PC-9 (cell line): Measurements from ENCODE around the gene UBR4. TPM values are rescaled to one million over a fixed set of nuclear protein-coding genes. Genes with fewer than 3 reads are reported as not detected.

Source experiments
- BruUV-seq: library from RNA; stranded (reverse); fragments of 400-500 nt; replicated peaks from 2 replicates; lab custom pipeline; 2021; lab: Mats Ljungman, UMichigan
- CTCF ChIA-PET: fragments of 300-600 bp; sonication (Branson Sonifier 250); formaldehyde crosslinking; loops from one replicate; lab custom pipeline; 2022; ENCODE audit warnings: antibody characterized with exemption; lab: Charles Lee
- POLR2A ChIA-PET: fragments of 300-600 bp; sonication (Branson Sonifier 250); formaldehyde crosslinking; loops from one replicate; lab custom pipeline; 2022; ENCODE audit warnings: antibody characterized with exemption; ENCODE audit not compliant: unreplicated experiment; lab: Charles Lee
- DNase-seq, 2 experiments: peaks; one replicate each; pipeline versions ENCODE4 v3.0.0 to v3.0.0-alpha.2; 2015 to 2022; ENCODE audit warnings: mixed read lengths in 1 of 2
- H2AFZ ChIP-seq: fragments of 200-600 bp; sonication (generic); 2 replicates; pipeline ENCODE4 v1.8.1; 2017; ENCODE audit warnings: antibody characterized with exemption
- H3F3A ChIP-seq: fragments of 200-600 bp; sonication (generic); 2 replicates; pipeline ENCODE4 v1.8.1; 2017; ENCODE audit warnings: antibody characterized with exemption, mild to moderate bottlenecking, low read depth; ENCODE audit not compliant: insufficient read depth
- H3K27ac ChIP-seq: fragments of 200-600 bp; sonication (generic); 2 replicates; pipeline ENCODE4 v1.6.1; 2016; ENCODE audit warnings: mixed run types
- H3K27me3 ChIP-seq: fragments of 200-600 bp; sonication (generic); 2 replicates; pipeline ENCODE4 v1.6.1; 2016; ENCODE audit warnings: low read depth, mixed run types; ENCODE audit not compliant: insufficient read depth
- H3K36me3 ChIP-seq: fragments of 200-600 bp; sonication (generic); 2 replicates; pipeline ENCODE4 v1.6.1; 2016; ENCODE audit warnings: low read depth, mixed run types
- H3K4me1 ChIP-seq: fragments of 200-600 bp; sonication (generic); replicated peaks from 2 replicates; pipeline ENCODE4 v1.6.1; 2016; ENCODE audit warnings: mixed run types; ENCODE audit not compliant: insufficient read depth
- H3K4me2 ChIP-seq: fragments of 200-600 bp; sonication (generic); 2 replicates; pipeline ENCODE4 v1.6.1; 2017; ENCODE audit warnings: mixed run types
- H3K4me3 ChIP-seq: fragments of 200-600 bp; sonication (generic); 2 replicates; pipeline ENCODE4 v1.6.1; 2016; ENCODE audit warnings: mixed run types
- H3K79me2 ChIP-seq: fragments of 200-600 bp; sonication (generic); 2 replicates; pipeline ENCODE4 v1.6.1; 2017; ENCODE audit warnings: low read depth, mixed run types
- H3K9me2 ChIP-seq: fragments of 200-600 bp; sonication (generic); 2 replicates; pipeline ENCODE4 v1.8.1; 2017; ENCODE audit warnings: mild to moderate bottlenecking; ENCODE audit not compliant: insufficient read depth
- H3K9me3 ChIP-seq: fragments of 200-600 bp; sonication (generic); 2 replicates; pipeline ENCODE4 v1.8.1; 2016; ENCODE audit warnings: low read depth; ENCODE audit not compliant: insufficient read depth
- H4K20me1 ChIP-seq: fragments of 200-600 bp; sonication (generic); 2 replicates; pipeline ENCODE4 v1.8.1; 2017; ENCODE audit not compliant: insufficient read depth
- EZH2 ChIP-seq: fragments of 200-600 bp; sonication (generic); IDR thresholded peaks from 2 replicates; pipeline ENCODE4 v1.8.0; 2017; ENCODE audit warnings: antibody characterized with exemption, low read depth
- intact Hi-C: fragments of 100-400 bp; cut with micrococcal nuclease; formaldehyde crosslinking; loops from one replicate; pipeline ENCODE4 v1.10.0; 2022; ENCODE audit not compliant: unreplicated experiment
- total RNA-seq: library from RNA; stranded (reverse); gene quantifications from 2 replicates; pipeline ENCODE4 v1.2.3, GENCODE V29; 2021
- TF ChIP-seq, protein P1 (sequence below): fragments of 200-600 bp; sonication (generic); conservative IDR thresholded peaks from 2 replicates; pipeline ENCODE4 v1.6.1; 2017; ENCODE audit warnings: mixed run types, antibody characterized with exemption, mild to moderate bottlenecking, moderate library complexity

Gene UBR4
- total RNA-seq, 1 experiment from 2014 or later = 117 TPM

DNA sequence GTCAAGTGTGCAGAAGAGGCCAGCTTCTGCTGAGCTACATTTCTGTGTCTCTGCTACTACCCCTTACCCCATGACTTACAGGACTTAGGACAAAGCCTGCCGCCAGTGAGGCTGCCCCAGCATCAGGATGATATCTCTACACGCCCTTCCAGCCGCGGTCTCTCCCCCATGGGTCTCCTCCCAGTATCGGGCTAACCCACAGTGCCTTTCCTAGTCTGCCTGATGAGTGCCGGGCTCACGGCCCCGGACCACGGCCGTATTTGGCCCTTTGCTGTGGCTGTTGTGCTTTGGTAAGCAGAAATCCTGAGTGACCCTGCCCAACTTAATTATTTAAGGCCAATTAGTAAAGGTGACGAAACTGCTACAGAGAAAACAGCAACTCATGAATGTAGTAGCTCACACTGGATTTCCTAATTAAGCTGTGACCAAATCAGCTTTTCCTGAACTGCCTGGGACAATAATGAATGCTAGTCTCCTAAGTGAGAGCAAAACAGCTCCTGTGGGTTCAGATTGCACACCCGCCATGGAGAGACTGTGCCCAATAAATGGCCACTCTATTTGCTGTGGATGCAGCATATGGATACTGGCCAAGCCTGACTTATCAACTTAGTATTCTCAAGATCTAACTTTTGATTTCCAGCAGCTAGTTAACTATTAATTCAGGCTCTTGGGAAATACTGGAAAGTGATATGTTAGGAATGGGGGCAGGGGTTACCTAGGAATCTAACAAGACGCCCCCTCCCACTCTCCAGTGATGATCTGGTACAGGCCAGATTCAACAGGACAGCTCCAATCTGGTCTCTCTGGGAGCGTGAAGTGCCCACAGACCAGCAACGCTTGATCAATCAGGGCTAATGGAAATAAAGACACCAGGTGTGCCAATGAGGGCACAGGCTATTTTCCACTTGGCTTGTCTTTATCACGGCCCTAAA is 130.3 kb downstream of the UBR4 start:
- Histone ChIP-seq H3K27ac (no peak overlapping the region), H3K4me1 (no peaks in the 10 kb centered on the region)
- CTCF ChIA-PET = no interaction called here

DNA sequence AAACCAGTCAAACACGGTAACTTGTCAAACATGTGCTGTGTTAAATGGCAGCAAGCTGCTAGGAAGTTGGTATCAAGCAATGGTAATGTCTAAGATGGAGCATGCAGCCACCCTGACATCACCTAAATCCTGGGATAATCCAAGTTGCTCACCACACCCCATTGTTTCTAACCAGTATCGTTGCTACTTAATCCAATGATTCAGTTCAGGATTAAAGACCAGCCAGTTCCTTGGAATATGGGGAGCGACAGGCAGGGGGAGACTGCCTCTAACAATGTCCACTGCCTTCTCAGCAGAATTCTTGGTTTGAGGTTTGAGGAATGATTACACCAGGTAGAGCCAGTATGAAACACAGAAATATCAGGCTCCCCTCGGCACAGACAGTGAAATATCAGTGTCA is 131.5 kb downstream of the UBR4 start:
- no TSS peak for BruUV-seq
- Histone ChIP-seq H3K4me3 (no peak overlapping the region), H3K4me1 (no peaks in the 10 kb centered on the region), H3K79me2 (no peaks in the 10 kb centered on the region), H3F3A (no peaks in the 10 kb centered on the region), H3K27me3 (no peaks in the 10 kb centered on the region), H2AFZ (no peak overlapping the region), H3K9me2 (no peaks in the 10 kb centered on the region), H3K4me2 (no peak overlapping the region), H3K9me3 (no peaks in the 10 kb centered on the region), H4K20me1 (no peaks in the 10 kb centered on the region), H3K27ac (no peak overlapping the region), H3K36me3 (no peaks in the 10 kb centered on the region)
- DNase-seq = no peak
- CTCF ChIA-PET = no interaction called here
- intact Hi-C loops = no loop called here
- TF ChIP-seq EZH2 = no peak
- TF ChIP-seq, protein P1, sequence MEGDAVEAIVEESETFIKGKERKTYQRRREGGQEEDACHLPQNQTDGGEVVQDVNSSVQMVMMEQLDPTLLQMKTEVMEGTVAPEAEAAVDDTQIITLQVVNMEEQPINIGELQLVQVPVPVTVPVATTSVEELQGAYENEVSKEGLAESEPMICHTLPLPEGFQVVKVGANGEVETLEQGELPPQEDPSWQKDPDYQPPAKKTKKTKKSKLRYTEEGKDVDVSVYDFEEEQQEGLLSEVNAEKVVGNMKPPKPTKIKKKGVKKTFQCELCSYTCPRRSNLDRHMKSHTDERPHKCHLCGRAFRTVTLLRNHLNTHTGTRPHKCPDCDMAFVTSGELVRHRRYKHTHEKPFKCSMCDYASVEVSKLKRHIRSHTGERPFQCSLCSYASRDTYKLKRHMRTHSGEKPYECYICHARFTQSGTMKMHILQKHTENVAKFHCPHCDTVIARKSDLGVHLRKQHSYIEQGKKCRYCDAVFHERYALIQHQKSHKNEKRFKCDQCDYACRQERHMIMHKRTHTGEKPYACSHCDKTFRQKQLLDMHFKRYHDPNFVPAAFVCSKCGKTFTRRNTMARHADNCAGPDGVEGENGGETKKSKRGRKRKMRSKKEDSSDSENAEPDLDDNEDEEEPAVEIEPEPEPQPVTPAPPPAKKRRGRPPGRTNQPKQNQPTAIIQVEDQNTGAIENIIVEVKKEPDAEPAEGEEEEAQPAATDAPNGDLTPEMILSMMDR = no peak
- POLR2A ChIA-PET = no interaction called here

More for the DNA sequence above, 130.3 kb downstream of the UBR4 start:
- no TSS peak for BruUV-seq
- Histone ChIP-seq H2AFZ (no peak overlapping the region), H3K4me3 (no peak overlapping the region), H3F3A (no peaks in the 10 kb centered on the region), H3K79me2 (no peaks in the 10 kb centered on the region), H4K20me1 (no peaks in the 10 kb centered on the region), H3K4me2 (no peak overlapping the region), H3K27me3 (no peaks in the 10 kb centered on the region), H3K9me2 (no peaks in the 10 kb centered on the region), H3K9me3 (no peaks in the 10 kb centered on the region), H3K36me3 (no peaks in the 10 kb centered on the region)
- DNase-seq = no peak
- intact Hi-C loops = loop anchor here (5.0 kb wide), 1 partner anchor 168 kb away; no protein-coding TSS in a partner anchor
- POLR2A ChIA-PET = no interaction called here
- no peak for TF ChIP-seq EZH2
- TF ChIP-seq, protein P1 = no peak

DNA sequence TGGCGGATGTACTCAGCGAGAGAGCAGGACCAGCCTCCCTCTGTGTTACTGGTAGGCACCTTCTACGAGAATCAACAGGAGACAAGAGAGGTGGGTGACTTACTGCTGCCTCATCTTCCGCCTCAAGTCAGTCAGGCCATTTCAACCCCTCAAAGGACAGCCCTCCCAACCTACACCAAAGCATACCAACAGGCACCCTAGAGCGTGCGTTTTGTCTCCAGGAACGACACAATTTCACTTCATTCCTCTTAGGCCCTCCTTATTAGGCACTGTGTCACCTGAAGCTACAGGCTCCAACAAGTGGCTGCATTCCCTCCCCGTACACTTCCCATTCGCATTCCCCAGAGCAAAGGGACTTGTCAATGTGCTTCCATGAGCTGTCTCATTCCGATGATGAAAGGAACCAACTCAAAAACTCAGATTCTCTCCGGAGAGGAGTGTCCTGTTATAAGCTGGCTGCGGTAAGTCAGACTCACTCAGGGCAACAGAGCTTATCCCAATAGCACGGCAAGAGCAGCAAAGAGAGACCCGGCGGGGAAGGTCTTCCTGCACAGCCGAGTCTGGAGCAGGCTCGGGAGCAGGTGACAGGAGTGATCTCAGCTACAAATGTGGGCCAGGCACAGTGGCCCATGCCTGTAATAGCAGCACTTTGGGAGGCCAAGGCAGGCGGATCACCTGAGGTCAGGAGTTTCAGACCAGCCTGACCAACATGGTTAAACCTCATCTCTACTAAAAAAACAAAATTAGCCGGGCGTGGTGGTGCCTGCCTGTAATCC is 133.0 kb downstream of the UBR4 start:
- Histone ChIP-seq H3K4me3 (no peak overlapping the region), H3K27me3 (no peaks in the 10 kb centered on the region), H3K9me3 (no peaks in the 10 kb centered on the region), H3F3A (no peaks in the 10 kb centered on the region), H3K4me1 (no peaks in the 10 kb centered on the region), H3K9me2 (no peaks in the 10 kb centered on the region), H3K79me2 (no peaks in the 10 kb centered on the region), H3K4me2 (no peak overlapping the region), H3K36me3 (no peaks in the 10 kb centered on the region), H4K20me1 (no peaks in the 10 kb centered on the region), H3K27ac (no peak overlapping the region), H2AFZ (no peak overlapping the region)
- no TSS peak for BruUV-seq
- intact Hi-C loops = no loop called here
- POLR2A ChIA-PET = no interaction called here
- TF ChIP-seq, protein P1 = no peak
- TF ChIP-seq EZH2 = no peak
- CTCF ChIA-PET = no interaction called here
- no peak for DNase-seq
